ENCODE measurements around the gene CHAMP1.
"Not testable (repeated sequence)": the region's sequence is repeated elsewhere in the genome, so short reads cannot be mapped to it uniquely, and the experiment has no call there.

CHAMP1 gene

DNA sequence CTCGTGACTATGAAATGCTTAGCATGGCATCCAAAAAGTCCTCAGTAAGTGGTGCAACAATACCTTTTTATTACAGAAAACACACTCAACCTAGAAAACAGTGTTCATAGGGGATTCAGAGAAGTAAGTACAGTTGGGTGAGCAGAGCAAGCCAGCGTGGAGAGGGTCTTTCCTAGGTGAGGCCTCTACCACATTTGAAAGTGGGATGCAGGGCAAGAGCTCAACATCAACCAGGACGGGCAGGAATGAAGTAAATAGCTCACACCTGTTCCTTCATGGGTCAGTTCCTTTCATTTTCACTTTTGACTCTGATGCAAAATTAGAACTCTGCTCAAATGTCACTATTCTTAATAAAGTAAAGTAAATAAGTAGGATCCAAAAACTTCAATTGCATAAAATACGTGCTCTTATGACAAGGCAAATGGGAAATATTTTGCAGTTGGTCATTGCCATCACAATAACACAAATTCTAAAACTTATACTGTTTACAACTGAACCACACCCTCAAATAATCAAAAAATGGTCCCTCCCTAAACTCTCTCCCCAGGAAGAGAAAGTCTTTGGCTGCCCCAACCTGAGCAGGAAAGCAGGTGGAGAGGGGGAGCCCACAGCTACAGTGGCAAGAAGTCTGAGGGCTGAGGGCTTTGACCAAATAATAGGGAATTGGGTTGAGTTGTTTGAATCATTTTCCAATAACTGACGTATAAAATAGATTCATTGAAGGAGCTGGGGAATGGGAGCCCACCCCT lies 20.2 kb downstream of the CHAMP1 start:
- no peak for DNase-seq (ENCODE audit: low spot score)

- DNase-seq (ENCODE audit: low spot score), result not testable (repeated sequence)
Observed at GRCh38 chr13:114336457-114336856, 22.2 kb downstream of the CHAMP1 start.

GRCh38 chr13:114338959-114339358 lies 24.7 kb downstream of the CHAMP1 start:
- no peak for DNase-seq (ENCODE audit: low spot score)

GRCh38 chr13:114339857-114340534 lies 25.7 kb downstream of the CHAMP1 start:
- peak; percentile 14 for DNase-seq (ENCODE audit: low spot score)

DNA sequence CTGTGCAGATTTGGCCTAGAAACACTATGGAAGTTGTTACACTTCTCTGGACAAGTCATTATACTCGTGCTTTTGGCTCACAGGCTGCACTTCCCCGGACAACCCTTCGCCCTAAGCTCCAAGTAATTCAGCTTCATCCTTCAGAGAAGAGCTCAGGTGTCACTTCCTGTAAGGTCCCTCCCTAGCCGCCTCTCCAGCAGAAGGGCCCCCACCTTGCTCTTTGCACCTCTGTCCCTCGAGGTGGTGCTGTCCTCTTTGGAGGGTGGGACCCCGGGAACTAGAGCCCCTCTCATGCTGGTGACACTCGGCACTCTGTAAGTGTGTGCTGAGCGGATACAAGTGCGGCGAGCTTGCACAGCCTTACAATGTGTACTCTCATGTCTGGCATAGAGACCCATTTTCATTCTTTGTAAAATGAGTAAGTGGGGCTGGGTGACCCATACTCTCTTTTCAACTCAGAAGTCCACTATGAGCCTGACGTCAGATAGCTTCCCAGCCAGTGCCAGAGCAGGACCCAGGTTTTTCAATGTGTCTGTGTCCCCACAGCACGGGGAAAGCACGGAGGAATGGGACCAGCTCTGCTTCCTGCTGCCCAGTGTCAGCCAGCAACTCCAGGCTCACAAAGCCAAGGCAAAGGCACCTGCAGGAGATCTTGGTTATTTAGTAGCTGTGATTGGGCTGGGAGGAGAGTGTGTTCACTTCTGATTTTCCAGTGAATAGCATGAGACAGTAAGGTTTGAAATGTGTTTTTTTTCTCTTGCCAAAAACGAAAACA lies 26.9 kb downstream of the CHAMP1 start:
- no peak for DNase-seq (ENCODE audit: low spot score)

- not testable (repeated sequence) for DNase-seq (ENCODE audit: low spot score)
Observed at GRCh38 chr13:114347256-114347655, 33.0 kb downstream of the CHAMP1 start.

DNA sequence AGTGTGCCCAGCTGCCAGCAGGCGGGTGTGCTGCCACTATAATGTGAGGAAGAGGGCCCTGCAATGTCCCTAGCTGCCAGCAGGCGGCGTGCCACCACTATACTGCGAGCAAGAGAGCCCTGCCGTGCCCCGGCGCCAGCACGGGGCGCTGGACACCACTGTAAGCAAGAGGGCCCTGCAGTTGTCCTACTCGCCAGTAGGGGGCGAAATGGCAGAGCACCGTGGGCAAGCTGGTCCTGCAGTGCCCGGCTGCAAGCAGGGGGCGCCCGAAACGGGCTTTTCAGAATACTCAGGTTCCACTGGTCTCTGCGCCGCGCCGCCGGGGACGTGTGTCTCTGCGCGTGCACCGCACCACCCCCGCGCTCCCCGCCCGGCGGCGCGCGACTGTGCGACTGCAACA lies 38.5 kb downstream of the CHAMP1 start:
- not testable (repeated sequence) for DNase-seq (ENCODE audit: low spot score)

- not testable (repeated sequence) for DNase-seq (ENCODE audit: low spot score)
Observed at GRCh38 chr13:114353382-114353781, 39.1 kb downstream of the CHAMP1 start.
